Nephron progenitor cell (in vitro differentiated cells): ENCODE results near the gene CREB3L2.

Experiments used
- DNase-seq: peaks from one replicate; pipeline ENCODE4 v3.0.0; 2021
- H3K27ac Mint-ChIP-seq: 2 replicates; pipeline ENCODE4 v1.8.0; 2021; ENCODE audit warnings: mild to moderate bottlenecking, moderate library complexity, mixed read lengths
- H3K27me3 Mint-ChIP-seq: 2 replicates; pipeline ENCODE4 v1.8.0; 2021; ENCODE audit warnings: mild to moderate bottlenecking, low read depth, mixed read lengths; ENCODE audit not compliant: poor library complexity
- H3K36me3 Mint-ChIP-seq: 2 replicates; pipeline ENCODE4 v1.8.0; 2021; ENCODE audit warnings: low read depth, mixed read lengths
- H3K4me1 Mint-ChIP-seq: 2 replicates; pipeline ENCODE4 v1.8.0; 2021; ENCODE audit warnings: mixed read lengths
- H3K4me3 Mint-ChIP-seq: 2 replicates; pipeline ENCODE4 v1.8.0; 2021; ENCODE audit warnings: mild to moderate bottlenecking, moderate library complexity, mixed read lengths
- H3K9me3 Mint-ChIP-seq: 2 replicates; pipeline ENCODE4 v1.8.0; 2021; ENCODE audit warnings: mild to moderate bottlenecking, moderate library complexity, mixed read lengths
- CTCF ChIP-seq: fragments of 200-600 bp; sonication (generic); IDR thresholded peaks from 2 replicates; pipeline ENCODE4 v1.5.0; 2021; ENCODE audit warnings: antibody characterized with exemption

The CREB3L2 gene

GRCh38 chr7:137869260-137869659 is 132.6 kb downstream of the CREB3L2 start:
- Mint-ChIP-seq H3K4me3 (no peak overlapping the region), H3K36me3 (peaks cover 82% of the 10 kb centered on the region), H3K4me1 (peaks cover 11% of the 10 kb centered on the region), H3K9me3 (peaks cover 39% of the 10 kb centered on the region), H3K27ac (no peak overlapping the region), H3K27me3 (no peaks in the 10 kb centered on the region)
- no peak for TF ChIP-seq CTCF
- no peak for DNase-seq

GRCh38 chr7:137867289-137867688 is 134.6 kb downstream of the CREB3L2 start:
- peaks cover 79% of the 10 kb centered on the region for H3K36me3 Mint-ChIP-seq
- peaks cover 39% of the 10 kb centered on the region for H3K9me3 Mint-ChIP-seq
- no peak for DNase-seq
- no peaks in the 10 kb centered on the region for H3K4me1 Mint-ChIP-seq
- H3K27ac Mint-ChIP-seq, result no peak overlapping the region
- TF ChIP-seq CTCF, result no peak
- no peaks in the 10 kb centered on the region for H3K27me3 Mint-ChIP-seq
- no peak overlapping the region for H3K4me3 Mint-ChIP-seq

GRCh38 chr7:137865764-137866163 is 136.1 kb downstream of the CREB3L2 start:
- Mint-ChIP-seq H3K36me3 (peaks cover 75% of the 10 kb centered on the region), H3K4me1 (no peaks in the 10 kb centered on the region), H3K9me3 (peaks cover 39% of the 10 kb centered on the region), H3K27ac (no peak overlapping the region), H3K27me3 (no peaks in the 10 kb centered on the region), H3K4me3 (no peak overlapping the region)
- no peak for DNase-seq
- no peak for TF ChIP-seq CTCF

GRCh38 chr7:137862964-137863363 is 138.9 kb downstream of the CREB3L2 start:
- TF ChIP-seq CTCF, result no peak
- Mint-ChIP-seq H3K4me1 (no peaks in the 10 kb centered on the region), H3K4me3 (no peak overlapping the region), H3K36me3 (peaks cover 52% of the 10 kb centered on the region), H3K27ac (no peak overlapping the region), H3K27me3 (no peaks in the 10 kb centered on the region), H3K9me3 (peaks cover 25% of the 10 kb centered on the region)
- DNase-seq, result no peak

GRCh38 chr7:137862358-137862757 is 139.5 kb downstream of the CREB3L2 start:
- no peaks in the 10 kb centered on the region for H3K4me1 Mint-ChIP-seq
- H3K27ac Mint-ChIP-seq, result no peak overlapping the region
- no peak for DNase-seq
- no peak for TF ChIP-seq CTCF
- no peaks in the 10 kb centered on the region for H3K27me3 Mint-ChIP-seq
- H3K9me3 Mint-ChIP-seq, result peaks cover 22% of the 10 kb centered on the region
- H3K4me3 Mint-ChIP-seq, result no peak overlapping the region
- peaks cover 46% of the 10 kb centered on the region for H3K36me3 Mint-ChIP-seq

GRCh38 chr7:137860542-137860941 is 141.3 kb downstream of the CREB3L2 start:
- Mint-ChIP-seq H3K27me3 (no peaks in the 10 kb centered on the region), H3K9me3 (peaks cover 7% of the 10 kb centered on the region), H3K4me1 (no peaks in the 10 kb centered on the region), H3K4me3 (no peak overlapping the region), H3K27ac (no peak overlapping the region), H3K36me3 (peaks cover 28% of the 10 kb centered on the region)
- TF ChIP-seq CTCF, result no peak
- DNase-seq, result no peak
